Measurements from ENCODE around the gene NR6A1.

Gene NR6A1

DNA sequence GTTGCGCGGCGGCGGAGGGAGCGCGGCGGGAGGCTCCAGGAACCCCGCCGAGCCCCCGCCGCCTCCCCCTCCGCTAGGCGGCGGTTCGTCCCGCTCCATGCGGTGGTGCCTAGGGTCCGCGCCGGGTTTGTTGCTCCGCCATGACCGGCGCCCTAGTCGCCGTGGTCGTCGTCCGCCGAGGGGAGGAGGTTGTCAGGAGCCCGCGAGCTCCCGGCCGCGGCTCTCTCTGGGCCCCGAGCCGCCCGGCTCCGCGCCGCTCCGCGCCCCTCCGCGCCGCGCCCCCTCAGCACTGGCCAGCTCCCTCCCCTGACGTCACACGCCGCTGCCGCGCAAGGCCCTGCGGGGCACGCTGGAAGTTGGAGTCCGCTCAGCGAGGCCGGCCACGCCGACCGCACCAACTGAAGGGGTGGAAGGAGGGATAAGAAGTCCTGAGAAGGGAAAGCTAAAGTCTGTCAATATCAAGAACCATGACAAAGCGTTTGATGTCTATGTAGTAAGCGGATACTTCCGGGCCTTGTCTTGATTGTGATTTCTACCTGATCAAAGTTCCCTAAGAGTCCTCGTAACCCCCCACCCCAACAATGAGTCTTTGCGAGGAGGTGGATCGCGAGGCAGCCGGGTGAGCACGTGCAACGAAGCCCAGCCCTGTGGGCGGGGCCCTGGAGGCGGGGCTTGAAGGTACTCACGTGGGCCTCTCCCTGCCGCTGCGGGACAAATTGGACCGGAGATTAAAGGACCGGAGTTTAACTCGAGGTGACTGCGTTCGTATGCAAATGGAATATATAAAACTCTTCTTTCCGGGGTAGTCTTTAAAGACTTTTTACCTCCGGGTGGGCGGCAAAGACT is at the start of gene NR6A1:
Gene NR6A1, minus strand, starts transcription at position 291 of the 846 bp plus-strand sequence.
- peak; percentile 79 to 88 for DNase-seq (ENCODE audit: low read depth in 2 of 2)

DNA sequence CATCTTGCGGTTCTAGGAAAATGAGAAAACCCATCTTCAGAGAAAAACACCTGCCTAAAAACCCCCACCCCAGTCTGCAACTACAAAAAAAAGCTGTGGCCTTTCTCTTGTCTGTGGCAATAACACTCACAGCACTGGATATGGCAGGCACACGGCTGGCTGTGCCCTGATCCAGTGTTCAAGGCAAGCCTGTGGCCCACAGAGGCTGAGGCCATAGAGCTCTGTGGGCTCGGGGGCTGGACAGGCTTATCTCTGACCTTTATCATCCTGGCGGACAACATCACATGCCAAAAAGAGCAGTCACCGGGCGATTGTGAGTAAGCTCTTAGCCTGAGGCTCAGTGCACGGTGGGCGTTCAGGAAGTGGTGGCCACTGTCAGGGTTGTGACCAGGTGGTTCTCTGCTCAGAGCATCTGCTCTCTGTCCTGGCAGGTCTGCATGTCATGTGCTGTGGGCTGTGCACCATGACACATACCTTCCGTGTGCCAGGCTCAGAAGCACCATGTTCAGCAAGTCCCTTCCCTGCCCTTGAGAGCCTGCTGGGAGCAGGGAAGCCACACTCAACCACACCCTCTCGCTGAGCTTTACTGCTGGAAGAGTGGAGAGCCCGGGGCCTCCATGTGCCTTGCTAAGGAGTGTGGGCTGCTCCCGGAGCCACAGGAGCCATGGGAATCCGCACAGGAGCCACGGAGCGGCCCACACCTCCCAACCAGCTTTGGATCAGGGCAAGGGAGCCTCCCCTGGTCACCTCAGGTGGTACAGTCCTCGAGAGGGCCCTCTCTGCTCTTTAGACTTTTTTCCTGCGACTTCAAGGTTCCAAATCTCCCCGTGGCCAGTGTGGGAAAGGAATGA is 47.5 kb upstream of the NR6A1 start:
- no peak for DNase-seq (ENCODE audit: low read depth in 2 of 2)

DNA sequence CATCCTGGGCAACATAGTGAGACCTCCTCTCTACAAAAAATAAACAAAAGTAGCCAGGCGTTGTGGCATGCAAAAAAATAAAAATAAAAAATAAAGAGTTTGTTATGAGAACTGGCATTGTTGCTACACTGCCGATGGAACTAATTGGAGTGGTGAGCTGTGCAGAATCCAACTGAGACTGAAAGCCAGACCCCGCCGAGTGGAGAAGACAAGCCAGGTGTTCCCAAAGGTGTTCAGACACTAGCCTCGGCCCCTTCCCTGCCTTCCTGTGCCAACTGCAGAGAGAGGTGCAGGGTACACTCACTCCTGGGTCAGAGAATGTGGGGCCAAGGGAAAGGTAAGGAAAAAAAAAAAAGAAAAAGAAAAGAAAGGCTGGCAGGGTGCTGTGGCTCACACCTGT is 44.5 kb upstream of the NR6A1 start:
- DNase-seq (ENCODE audit: low read depth in 2 of 2), result no peak

DNA sequence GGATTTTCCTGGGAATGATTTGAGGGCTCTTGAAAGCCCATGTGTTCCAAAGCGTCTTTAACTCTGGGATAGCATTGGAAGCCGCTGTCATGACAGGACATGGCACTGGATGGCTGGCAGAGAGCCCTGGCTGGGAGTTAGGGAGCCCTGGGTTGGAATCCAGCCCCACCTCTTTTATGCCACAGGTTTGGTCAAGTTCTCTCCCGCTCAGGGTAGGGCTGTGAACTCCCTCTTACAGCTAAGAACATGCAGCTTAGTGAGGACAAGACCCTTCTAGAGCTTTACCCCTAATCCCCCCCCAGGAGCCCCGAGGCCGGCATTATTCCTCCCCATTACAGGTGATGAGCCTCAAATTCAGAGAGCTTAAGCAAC is 43.0 kb upstream of the NR6A1 start:
- DNase-seq (ENCODE audit: low read depth in 2 of 2), result no peak

DNA sequence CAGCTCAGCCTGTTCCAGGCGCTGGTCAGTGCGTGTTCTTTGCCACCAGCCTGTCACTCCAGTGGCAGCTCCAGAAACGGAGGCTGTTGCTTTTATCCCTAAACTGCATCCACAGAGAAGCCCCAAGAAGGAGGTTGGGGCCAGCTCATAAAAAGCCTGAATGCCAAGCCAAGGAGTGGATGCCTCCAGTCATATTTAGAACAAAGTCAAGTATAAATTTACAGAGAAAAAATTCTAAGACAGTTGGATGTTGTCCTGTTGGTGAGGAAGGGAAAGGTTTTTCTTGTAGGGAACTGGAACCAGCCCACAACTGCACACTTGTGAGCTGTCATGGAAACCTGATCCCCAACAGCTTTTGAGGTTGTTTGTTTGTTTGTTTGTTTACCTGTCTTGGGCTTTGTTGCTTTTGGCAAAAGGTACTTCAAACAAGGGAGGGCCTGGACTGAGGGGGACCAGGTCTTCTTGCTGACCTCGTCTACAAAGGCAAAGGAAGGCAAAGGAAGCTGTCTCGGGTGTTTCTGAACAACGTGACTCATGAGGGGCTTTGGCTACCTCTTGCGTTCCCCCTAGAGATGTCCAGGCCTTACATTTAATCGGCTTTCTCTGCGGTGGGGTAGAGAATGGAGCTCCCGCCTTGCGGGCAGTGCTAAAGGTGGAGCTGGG is 42.5 kb upstream of the NR6A1 start:
- no peak for DNase-seq (ENCODE audit: low read depth in 2 of 2)

DNA sequence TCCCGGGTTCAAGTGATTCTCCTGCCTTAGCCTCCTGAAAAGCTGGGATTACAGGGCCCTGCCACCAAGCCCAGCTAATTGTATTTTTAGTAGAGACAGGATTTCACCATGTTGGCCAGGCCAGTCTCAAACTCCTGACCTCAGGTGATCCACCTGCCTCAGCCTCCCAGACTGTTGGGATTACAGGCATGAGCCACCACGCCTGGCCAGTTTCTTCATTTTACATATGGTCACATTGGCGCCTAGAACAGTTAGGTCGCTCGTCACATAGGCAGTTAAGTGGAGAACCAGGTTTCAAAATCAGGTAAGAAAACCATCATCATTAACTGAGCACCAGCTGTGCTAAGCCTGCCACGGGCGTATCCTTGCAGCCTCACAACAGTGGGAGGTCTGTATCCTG is 41.9 kb upstream of the NR6A1 start:
- DNase-seq (ENCODE audit: low read depth in 2 of 2), result no peak

DNA sequence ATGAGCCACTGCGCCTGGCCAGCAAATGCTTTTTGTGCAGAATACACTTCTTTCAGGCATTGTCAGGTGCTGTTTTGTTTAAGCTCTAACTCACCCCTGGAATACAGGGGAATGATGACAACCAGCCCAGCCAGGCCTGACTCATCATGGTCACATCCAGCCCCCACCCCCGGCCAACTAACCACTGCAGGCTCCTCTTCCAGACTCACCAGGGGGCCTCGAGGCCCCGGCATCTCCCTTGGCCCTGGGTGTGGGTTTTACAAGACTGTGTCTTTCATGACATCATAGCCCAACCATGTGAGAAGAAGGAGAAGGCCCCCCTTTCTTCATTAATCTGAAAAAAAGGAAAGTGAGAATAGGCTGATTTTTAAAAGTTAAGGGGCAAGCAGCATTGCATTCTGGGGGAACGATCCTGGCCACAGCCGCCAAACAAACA is 41.3 kb upstream of the NR6A1 start:
- no peak for DNase-seq (ENCODE audit: low read depth in 2 of 2)

DNA sequence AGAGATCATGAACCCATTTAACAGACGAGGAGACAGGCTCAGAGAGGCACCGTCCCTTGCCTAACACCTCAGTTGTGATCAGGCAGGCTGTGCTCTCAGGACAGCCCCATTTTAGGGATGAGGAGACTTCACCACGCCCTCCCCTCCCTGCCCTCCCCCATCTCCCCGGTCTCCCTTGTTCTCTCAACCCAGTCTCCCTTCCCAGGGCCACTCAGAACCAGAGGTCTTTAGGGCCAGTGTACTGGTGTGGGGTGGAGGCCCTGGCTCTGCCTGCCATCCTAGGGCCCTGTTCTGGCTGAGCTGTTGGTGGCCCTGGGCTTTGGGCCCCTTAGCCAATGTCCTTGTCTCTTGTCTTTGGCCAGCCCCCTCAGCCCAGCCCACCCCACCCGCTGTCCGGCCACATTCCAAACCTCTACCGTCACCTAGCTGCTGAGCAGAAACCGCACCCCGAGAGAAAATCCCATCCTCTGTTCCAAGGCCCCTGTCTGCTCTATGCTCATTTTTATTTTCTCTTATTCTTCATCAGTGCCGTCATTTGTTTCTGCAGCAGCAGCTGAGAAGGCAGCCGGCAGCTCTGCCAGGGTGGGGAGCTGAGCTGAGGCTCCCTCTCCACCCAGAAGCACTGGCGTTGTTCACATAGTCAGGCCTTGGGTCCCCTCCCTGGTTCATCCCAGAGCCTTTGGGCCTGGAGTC is 39.7 kb upstream of the NR6A1 start:
- DNase-seq (ENCODE audit: low read depth in 2 of 2), result no peak

DNA sequence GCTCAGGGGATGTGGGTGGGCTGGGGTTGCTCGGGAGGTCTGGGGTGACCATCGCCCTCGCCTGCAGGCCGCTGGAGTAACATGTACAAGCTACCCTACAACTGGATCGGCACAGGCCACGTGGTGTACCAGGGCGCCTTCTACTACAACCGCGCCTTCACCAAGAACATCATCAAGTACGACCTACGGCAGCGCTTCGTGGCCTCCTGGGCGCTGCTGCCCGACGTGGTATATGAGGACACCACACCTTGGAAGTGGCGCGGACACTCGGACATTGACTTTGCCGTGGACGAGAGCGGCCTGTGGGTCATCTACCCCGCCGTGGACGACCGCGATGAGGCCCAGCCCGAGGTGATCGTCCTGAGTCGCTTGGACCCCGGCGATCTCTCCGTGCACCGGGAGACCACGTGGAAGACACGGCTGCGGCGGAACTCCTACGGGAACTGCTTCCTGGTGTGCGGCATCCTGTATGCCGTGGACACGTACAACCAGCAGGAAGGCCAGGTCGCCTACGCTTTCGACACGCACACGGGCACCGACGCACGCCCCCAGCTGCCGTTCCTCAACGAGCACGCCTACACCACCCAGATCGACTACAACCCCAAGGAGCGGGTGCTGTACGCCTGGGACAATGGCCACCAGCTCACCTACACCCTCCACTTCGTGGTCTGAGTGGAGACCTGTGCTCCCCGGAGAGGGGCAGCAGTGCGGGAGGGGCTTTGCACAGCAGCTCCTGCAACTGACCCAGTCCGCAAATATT is 38.8 kb upstream of the NR6A1 start:
- no peak for DNase-seq (ENCODE audit: low read depth in 2 of 2)

DNA sequence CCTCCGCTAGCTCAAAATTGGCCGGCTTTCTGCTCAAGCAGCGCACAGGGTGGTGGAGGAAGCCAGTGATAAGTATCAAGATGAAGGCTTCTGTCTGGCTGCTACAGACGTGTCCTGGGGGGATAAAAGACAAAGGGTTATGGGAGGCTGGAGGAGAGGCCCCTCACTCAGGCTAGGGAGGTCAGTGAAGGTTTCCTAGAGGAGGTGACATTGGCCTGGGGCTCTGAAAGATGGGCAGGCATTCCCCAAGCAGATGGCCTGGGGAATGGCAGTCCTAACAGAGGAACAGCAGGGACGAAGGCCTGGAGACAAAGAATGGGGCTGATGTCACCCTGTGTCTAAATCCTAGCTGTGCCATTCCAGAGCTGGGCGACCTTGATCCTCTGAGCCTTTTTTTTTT is 38.1 kb upstream of the NR6A1 start:
- no peak for DNase-seq (ENCODE audit: low read depth in 2 of 2)

DNA sequence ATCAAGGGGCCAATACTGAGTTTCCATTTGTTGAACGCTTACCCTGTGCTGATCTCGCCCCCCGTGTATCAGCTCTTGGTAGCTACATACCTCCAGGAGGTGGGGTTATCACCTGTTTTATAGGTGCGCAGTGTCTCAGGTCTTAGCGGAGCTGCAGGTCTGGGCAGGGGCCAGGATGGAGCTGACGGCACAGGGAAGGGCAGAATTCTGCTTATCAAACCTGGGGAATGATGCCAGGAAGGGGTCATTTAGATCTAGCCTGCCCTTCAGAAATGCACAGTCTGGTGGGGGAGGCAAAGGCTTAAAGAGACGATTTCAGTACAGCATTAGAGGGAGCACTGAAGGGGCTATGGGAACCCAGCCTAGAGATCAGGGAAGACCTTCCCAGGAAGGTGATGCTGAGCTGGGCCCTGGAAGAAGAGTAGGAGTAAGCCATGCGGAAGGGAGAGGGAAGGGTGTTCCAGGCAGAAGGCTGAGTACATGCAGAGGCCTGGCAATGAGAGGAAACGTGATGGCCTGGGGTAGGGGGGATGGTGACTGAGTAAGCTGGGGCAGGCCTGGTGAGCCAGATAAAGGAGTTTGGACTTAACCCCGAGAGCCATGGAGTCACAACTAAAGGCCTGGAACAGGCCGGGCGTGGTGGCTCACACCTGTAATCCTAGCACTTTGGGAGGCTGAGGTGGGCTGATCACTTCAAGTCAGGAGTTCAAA is 37.3 kb upstream of the NR6A1 start:
- DNase-seq (ENCODE audit: low read depth in 2 of 2), result no peak

DNA sequence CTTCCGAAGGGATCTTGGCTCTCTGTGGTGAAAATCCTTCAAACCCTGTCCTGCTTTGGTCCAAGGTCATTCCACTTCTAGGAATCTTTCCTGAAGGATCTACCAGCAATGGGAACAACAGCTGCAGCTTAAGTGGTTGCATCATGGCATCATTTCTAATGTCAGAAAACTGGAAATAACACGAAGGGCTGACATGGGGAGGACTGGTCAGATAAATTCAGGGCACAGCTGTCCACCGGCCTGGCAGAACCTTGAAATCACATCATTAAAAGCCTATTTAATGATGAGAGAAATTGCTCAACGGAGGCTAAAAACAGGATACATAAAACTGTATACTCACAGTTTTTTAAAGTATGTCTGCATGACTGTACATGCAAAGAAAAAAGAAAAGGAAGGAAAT is 34.1 kb upstream of the NR6A1 start:
- DNase-seq (ENCODE audit: low read depth in 2 of 2), result no peak

DNA sequence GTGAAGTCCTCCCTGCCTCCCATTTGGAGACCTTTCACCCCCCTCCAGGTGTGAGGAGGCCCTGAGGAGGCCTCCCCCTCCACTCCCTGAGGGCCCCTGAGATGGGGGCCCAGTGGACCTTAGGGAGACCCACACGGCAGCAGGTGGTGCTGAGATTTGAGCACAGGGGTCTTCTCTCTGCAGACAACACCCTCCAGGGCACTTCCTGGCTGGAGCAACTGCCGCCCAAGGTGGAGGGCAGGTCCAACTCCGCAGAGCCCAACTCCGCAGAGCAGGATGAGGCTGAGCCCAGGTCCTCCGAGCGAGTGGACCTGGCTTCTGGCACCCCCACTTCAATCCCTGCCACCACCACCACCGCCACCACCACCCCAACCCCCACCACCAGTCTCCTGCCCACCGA is 32.8 kb upstream of the NR6A1 start:
- no peak for DNase-seq (ENCODE audit: low read depth in 2 of 2)

DNA sequence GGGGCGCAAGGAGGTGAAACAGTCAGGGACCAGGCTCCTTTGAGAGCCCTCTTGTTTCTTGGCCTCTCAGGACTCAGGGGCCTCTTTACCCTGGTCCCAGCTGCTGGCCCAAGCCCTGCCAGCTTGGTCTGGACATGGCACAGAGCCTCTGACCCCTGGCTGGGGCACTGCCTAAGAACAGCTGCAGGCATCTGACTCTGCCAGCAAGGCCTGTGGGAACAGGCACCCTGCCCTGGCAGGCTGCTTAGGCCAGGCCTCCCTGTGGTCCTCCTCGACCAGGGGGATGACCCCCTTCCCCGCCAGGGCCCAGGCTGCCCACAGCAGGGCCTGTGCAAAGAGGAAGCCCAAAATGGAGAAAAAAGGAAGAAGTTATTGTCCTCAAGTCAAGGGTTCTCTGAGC is 31.3 kb upstream of the NR6A1 start:
- DNase-seq (ENCODE audit: low read depth in 2 of 2), result no peak

DNA sequence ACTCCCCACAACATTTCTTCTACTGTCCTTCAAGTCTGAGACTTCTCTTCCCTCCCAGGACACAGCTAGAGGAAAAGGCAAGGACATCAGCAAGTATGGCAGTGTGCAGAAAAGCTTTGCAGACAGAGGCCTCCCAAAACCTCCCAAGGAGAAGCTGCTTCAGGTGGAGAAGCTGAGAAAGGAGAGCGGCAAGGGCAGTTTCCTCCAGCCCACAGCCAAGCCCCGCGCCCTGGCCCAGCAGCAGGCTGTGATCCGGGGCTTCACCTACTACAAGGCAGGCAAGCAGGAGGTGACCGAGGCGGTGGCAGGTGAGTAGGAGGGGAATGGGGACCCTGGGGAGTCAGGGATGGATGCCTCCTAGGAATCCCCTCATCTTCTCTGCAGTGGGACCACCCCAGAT is 30.2 kb upstream of the NR6A1 start:
- no peak for DNase-seq (ENCODE audit: low read depth in 2 of 2)

DNA sequence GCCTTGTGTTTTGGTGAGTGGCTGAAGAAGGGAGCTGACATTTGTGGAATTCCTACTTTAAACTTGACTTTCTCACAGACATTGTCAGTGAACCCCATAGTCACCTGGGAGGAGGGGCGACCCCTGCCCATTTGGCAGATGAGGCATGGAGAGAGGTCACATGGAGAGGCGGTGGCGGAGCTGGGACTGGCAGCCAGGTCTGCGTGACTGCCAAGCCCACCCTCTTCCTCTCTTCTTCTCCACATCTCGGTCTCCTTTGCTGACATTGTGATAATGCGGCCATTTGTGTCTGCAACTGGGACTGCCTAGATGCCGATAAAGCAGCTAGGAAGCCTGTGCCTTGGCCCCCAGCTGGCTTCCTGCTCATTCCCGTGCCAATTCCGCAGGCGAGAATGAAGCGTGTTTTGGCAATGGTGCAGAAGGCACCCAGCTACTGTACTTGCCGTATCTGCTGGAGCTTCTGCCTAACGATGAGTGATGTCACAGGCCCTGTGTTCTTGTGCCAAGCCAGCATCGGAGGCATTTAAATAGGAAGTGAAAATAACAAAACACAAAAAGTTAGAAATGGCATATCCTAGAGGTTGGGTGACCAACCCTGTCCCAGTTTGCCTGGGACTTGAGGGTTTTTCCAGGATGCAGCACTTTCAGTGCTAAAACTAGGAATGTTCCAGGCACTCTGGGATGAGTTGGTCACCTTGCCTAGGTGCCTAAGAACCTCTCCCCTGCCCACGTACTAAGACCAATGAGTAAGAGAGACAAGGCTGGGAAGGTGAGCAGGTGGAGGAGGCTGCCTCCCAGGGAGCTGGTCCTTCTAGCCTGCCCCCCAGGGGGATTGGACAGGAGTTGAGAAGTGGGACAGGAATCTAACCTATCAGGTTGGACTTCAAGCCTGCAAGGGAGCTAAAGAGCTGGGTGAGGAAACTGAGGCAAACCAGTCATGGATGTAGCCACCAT is 29.5 kb upstream of the NR6A1 start:
- no peak for DNase-seq (ENCODE audit: low read depth in 2 of 2)

DNA sequence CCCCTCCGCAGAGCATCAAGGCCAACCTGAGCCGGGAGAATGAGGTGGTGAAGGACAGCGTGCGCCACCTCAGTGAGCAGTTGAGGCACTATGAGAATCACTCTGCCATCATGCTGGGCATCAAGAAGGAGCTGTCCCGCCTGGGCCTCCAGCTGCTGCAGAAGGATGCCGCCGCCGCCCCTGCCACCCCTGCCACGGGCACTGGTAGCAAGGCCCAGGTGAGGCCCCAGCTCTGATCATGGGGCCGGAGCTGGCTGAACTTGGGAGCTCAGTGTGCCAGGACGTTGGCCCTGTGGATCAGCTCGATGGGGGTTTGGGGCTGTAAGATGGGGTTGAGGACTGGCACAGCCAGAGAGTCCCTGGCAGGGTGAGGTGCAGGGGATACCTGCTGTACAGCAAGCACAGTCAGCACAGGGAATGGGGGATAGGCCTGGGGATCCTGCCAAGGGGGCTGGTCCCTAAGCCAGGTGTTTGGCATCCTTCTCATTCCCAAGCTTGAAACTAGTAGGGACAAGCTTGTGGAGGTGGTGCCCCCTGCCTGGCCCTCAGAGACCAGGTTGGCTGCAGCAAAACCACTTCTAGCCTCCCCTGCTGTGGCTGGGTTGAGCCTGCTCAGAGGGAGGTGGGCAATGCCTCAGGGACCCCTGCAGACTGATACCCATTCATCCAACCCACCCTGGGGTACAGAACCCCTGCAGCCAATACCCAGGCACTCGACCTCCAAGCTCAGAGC is 28.3 kb upstream of the NR6A1 start:
- DNase-seq (ENCODE audit: low read depth in 2 of 2), result no peak

DNA sequence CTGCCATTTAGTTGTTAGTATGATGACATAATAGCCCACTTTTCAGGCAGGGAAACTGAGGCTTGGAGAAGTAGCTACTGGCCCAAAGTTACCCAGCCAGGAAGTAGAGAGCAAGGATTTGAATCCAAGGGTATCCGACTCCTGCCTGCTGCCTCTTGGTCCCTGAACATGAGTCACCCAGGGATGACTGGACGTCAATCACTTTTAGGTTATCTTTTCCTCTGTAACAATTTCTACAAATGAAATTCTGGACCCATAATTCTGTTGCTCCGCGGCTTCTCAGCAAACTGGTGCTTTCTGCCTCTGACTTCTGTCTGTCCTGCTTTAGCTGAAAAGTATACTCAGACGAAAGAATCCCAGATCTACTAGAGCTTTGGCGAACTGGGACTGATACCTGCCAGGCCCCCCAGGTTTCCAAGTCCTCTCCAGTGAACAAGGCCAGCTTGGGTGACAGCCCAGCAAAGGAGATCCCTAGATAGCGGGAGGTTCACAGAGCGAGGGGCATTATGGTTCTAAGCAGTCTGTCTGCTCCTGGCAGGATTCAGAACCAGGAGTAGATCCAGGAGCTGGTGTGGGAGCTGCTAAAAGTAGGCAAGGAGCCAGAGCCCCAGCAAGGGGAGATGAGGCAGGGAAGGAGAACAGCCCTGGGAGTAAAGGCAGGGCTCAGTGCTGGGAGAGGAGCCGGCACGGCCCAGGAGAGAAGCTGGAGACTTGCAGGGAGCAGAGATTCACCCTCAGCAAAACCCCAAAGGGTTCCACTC is 26.4 kb upstream of the NR6A1 start:
- DNase-seq (ENCODE audit: low read depth in 2 of 2), result no peak
